Measurements from ENCODE around the gene DHX15. TPM values are rescaled to one million over a fixed set of nuclear protein-coding genes. Genes with fewer than 3 reads are reported as not detected.

DHX15 gene
- total RNA-seq, 1 donor from 2014 or later = 112 TPM

DNA sequence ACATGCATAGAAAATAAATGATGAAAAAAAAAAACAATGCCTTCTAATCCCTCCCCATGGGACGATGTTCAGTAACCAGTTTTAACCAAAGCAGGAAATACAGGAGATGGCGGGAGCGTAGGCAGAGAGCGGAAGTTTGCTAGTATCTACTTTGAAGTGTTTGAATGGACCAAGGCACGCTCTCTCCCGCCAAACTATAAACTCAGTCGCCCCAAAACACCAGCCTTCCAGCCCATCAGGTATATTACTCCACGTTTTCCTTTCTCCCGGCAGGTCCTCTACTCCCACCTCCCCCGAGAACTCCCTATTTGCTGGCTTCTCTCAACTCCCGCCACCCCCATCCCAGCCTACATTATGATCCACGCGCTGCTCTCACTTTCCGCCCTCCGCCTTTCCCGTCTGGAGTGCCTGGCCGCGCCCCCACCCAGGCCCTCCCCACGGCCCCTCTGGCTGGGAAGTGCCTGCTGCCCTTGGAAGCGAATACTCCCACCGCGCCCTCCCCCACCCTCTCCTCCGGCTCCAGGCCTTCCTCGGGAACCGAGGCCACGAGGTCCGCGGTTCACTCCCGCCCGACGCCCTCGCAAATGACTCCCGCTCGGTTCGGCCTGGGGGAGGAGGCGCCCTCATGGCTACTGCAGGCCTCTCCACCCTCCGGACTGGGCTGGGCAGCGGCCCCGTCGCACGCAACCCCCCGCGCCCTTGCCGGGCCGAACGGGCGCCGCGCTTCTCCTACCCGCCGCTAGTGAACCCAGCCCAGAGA, 723 bp downstream of the DHX15 start:
- DNase-seq (ENCODE audit: low spot score) = no peak

DNA sequence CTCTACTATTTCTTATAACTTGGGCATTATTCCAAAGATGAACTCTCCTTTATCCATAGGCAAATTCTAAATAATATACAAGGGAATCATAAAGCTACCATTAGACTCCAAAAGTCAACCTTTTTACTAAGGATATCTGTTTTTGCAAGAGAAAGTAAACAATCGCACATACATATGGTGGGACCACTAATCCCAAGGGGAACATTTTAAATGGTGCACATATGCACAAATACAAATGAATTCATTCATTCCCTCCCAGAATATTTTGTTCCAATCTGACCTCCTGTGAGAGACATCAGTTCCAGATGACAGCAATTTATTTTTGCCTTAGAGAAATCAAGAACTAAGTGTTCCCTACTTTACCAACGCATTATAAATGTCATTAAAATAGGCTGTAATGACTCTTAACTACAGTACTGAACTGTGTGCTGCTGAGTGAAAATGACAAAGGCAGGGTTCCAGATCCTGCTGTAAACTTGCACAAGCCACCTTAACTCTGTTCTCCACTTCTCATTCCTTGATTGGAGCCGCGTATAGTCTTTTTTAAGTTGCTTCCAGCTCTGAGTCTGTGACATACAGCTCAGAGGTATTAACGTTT, 2.0 kb downstream of the DHX15 start:
- DNase-seq (ENCODE audit: low spot score) = no peak

DNA sequence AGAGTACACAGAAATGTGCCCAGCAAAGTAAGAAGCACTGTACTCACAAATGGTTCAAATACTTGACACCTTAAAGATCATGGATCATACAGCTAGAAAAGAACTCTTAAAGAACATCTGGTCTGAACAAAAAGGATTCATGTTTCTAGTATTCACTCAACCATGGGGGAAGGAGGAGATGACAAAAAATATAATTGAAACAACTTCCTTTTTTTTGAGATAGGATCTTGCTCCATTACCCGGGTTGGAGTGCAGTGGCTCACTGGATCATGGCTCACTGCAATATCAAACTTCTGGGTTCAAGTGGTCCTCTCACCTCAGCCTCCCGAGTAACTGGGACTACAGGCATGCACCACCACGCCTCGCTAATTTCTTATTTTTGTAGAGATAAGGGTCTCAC, 6.0 kb downstream of the DHX15 start:
- DNase-seq (ENCODE audit: low spot score) = no peak

DNA sequence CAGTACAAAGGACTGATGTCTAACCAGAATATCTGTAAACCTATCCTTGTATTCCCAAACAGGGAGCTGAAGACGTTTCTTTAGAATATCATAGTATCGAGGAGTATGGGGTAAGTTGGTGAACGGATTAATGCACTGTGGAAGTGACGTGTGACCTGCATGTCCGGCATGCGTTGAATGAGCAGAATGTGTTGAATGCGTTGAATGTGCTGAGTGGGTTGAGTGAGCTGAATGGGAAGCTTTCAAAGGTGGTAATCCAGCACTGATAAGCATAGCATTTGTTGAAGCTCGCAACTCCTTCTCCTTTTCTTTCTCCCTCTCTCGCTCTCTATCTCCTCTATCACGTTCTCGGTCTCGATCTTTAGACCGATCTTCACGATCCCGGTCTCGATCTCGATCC, 8.1 kb downstream of the DHX15 start:
- no peak for DNase-seq (ENCODE audit: low spot score)

- DNase-seq (ENCODE audit: low spot score) = no peak
These were observed 10.1 kb downstream of the DHX15 start for GRCh38 chr4:24574236-24574635.

DNA sequence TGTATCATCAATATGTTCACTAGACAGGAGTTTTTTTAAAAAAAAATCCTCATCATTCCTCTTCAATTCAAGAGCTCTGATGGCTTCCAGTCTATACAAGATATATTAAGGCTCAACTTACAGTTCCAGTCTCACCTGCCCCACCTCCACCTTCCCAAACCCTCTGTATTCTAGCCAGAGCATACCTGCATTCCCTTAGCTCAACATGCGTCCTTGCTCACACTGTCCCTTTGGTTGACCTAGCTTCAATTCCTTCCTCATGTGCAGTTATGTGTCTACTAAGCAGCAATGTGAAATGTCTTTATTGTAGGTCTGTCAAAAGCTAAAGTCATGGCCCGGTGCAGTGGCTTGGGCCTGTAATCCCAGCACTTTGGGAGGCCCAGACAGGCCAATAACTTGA, 10.8 kb downstream of the DHX15 start:
- no peak for DNase-seq (ENCODE audit: low spot score)

- no peak for DNase-seq (ENCODE audit: low spot score)
These were observed 13.6 kb downstream of the DHX15 start for GRCh38 chr4:24570574-24571236.

DNA sequence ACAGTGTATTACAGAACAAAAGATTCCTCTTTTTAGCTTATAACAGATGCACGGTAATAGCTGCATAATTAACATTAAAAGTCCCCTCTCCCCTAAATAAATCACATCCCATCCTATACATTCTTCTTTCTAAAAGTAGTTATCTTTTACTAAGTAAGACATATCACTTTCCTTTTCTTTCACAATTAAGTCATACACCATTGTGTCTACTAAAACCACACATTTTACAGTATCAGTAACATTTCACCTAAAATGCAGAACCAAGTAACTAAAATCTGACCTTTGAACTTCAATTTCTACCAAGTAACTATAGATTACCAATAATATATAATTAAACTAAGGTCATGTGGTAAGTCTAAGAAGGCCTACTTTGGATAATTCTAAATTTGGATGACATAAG, 14.2 kb downstream of the DHX15 start:
- DNase-seq (ENCODE audit: low spot score) = no peak

DNA sequence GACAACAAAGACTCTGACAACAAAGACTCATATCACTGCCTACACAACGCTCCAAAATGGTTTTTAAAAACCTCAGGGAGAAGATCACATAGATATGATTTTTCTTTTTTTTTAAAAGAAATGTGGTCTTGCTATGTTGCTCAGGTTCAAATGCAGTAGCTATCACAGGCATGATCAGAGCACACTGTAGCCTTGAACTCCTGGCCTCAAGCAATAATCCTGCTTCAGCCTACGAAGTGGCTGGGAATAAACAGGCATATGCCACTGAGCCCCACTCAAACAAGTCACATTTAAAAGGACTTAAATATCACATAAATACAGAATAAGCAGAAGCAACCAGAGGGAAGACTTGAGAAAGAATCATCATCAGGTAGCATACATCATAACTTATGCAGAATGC, 14.7 kb downstream of the DHX15 start:
- no peak for DNase-seq (ENCODE audit: low spot score)

DNA sequence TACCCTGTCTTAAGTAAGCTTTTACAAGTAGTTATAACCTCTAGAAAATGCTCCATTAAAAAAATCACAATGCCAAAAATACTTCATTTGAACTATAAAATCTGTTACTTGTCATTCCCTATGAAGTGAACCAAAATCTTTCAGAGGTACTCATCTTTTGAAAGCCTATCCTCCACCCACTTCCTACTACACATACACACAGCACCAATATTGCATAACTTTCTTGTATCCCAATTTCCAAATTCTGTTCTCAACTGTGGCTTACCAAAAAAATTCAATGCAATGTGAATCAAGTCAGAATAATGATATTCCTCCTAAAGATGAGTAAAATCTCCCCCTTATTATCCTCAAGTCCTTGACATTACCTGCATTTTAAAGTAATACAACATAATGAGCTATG, 15.9 kb downstream of the DHX15 start:
- DNase-seq (ENCODE audit: low spot score) = no peak

- no peak for DNase-seq (ENCODE audit: low spot score)
These were observed 19.3 kb downstream of the DHX15 start for GRCh38 chr4:24565054-24565453.

- DNase-seq (ENCODE audit: low spot score) = no peak
These were observed 19.9 kb downstream of the DHX15 start for GRCh38 chr4:24564488-24564887.

DNA sequence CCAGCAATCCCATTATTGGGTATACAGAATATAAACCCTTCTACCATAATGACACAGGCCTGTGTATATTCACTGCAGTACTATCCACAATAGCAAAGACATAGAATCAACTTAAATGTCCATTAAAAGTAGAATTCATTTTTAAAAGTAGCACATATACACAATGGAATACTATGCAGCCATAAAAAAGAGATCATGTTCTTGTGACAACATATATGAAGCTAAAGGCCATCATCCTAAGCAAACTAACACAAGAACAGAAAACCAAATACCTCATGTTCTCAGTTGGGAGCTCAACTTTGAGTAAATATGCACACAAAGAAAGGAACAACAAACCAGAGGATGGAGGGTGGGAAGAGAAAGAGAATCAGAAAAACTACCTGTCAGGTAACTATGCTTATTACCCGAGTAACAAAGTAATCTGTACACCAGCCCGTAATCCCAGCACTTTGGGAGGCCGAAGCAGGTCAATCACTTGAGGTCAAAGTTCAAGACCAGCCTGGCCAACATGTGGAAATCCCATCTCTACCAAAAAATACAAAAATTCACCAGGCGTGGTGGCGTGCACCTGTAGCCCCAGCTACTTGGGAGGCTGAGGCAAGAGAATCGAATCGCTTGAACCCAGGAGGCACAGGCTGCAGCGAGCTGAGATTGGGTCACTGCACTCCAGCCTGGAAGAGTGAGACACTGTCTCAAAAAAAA, 22.8 kb downstream of the DHX15 start:
- DNase-seq (ENCODE audit: low spot score) = no peak

GRCh38 chr4:24560868-24561368, 23.4 kb downstream of the DHX15 start:
- no peak for DNase-seq (ENCODE audit: low spot score)

GRCh38 chr4:24559889-24560288, 24.5 kb downstream of the DHX15 start:
- no peak for DNase-seq (ENCODE audit: low spot score)

GRCh38 chr4:24559032-24559821, 25.1 kb downstream of the DHX15 start:
- DNase-seq (ENCODE audit: low spot score) = no peak

- DNase-seq (ENCODE audit: low spot score) = no peak
These were observed 27.0 kb downstream of the DHX15 start for GRCh38 chr4:24557026-24558025.

GRCh38 chr4:24551492-24552289, 32.7 kb downstream of the DHX15 start:
- DNase-seq (ENCODE audit: low spot score) = no peak

Data from mesenteric fat pad (tissue), 1 donor.